HFF-Myc (cell line): ENCODE measurements around the gene LRRC4C.

Source experiments
- DNase-seq: peaks from one replicate; pipeline ENCODE4 v3.0.0-alpha.2; 2011; ENCODE audit warnings: low read depth; ENCODE audit errors: extremely low read depth
- H3K4me3 ChIP-seq: replicated peaks from 2 replicates; pipeline ENCODE4 v1.5.1; 2011; ENCODE audit warnings: low read depth, mild to moderate bottlenecking, control low read depth, low read length
- TF ChIP-seq, protein P1 (sequence below): IDR thresholded peaks from 2 replicates; pipeline ENCODE4 v1.5.1; 2012; ENCODE audit warnings: mild to moderate bottlenecking, low read depth, low read length, control low read depth; ENCODE audit errors: missing control alignments

The LRRC4C gene

DNA sequence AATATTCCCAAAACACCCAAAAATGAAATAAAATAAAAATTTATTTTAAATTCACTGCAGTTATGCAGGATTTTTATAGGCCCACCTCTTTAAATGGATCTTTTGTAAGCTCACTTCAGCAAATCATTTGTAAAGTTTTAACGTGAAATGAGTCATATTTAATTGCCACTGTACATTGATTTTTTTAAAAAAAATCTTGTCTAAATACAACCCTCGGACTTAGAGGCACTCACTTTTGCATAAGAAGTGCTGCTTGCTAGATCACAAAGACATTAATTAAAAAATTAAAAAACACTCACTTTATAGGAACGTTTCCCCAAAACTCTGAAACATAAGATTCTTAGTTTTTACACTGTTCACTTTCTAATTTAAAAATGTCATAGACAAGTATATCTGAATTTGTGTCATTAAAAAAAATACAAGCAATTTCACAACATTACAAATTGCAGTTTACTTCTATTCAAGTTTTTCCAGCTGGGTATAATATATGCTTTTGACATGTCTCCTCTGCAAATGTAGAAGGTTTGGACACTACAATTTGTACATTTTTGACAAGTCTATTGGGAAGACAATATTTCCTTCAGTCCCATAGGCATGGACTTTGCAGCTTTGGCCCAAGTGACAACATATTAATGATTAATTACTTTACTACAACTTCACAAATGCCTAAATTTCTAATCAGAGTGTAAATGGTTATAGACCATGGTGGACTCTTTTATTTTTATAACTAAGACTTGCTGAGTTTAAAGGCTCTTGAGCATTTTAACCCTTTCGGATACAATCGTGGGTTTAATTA is 1088.4 kb downstream of the LRRC4C start:
- TF ChIP-seq, protein P1, sequence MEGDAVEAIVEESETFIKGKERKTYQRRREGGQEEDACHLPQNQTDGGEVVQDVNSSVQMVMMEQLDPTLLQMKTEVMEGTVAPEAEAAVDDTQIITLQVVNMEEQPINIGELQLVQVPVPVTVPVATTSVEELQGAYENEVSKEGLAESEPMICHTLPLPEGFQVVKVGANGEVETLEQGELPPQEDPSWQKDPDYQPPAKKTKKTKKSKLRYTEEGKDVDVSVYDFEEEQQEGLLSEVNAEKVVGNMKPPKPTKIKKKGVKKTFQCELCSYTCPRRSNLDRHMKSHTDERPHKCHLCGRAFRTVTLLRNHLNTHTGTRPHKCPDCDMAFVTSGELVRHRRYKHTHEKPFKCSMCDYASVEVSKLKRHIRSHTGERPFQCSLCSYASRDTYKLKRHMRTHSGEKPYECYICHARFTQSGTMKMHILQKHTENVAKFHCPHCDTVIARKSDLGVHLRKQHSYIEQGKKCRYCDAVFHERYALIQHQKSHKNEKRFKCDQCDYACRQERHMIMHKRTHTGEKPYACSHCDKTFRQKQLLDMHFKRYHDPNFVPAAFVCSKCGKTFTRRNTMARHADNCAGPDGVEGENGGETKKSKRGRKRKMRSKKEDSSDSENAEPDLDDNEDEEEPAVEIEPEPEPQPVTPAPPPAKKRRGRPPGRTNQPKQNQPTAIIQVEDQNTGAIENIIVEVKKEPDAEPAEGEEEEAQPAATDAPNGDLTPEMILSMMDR = no peak
- no peak overlapping the region for H3K4me3 ChIP-seq
- DNase-seq = no peak

- TF ChIP-seq, protein P1 = no peak
- no peak for DNase-seq
- H3K4me3 ChIP-seq = no peak overlapping the region
These were observed 1099.2 kb downstream of the LRRC4C start for GRCh38 chr11:40360206-40360798.

- no peak overlapping the region for H3K4me3 ChIP-seq
- TF ChIP-seq, protein P1 = no peak
- DNase-seq = no peak
These were observed 1105.3 kb downstream of the LRRC4C start for GRCh38 chr11:40354121-40354520.

DNA sequence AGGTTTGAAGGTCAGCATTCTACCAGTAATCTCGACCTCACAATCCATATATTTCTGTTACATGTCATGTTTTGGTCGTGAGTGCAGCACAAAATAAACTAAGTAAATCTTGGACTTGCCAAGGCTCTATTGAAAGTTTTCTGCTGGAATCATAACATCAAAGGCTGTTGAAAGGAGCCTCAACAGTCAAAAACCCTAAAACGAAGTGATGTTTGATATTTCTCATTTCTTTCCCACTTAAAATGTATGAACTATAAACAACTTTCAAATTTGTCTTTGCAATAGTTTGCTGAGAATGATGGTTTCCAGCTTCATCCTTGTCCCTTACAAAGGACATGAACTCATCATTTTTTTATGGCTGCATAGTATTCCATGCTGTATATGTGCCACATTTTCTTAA is 1118.5 kb downstream of the LRRC4C start:
- TF ChIP-seq, protein P1 = no peak
- H3K4me3 ChIP-seq = no peak overlapping the region
- DNase-seq = no peak

DNA sequence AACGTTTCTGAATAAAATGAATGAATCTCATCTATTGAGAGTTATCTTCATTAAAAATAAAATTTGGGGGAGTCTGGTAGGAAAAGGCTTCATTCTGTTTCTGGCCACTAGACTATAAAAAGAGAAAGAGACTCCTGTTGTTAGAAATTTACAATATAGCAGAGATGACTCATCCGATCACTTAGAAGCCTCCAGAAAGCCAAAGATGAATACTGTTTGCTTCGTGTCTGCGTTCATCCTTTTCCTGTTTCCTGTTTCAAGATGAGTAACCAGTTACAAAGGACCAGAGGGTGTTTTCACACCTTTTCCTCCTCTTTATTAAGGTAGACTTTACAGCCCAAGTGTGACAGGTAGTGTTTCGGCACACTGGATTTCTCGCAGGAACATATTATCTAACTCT is 1120.7 kb downstream of the LRRC4C start:
- H3K4me3 ChIP-seq = no peak overlapping the region
- DNase-seq = peak; percentile 41
- TF ChIP-seq, protein P1 = no peak

GRCh38 chr11:40338062-40338461 is 1121.4 kb downstream of the LRRC4C start:
- TF ChIP-seq, protein P1 = no peak
- DNase-seq = no peak
- no peak overlapping the region for H3K4me3 ChIP-seq
